Measurements from ENCODE around the gene IL3. TPM values are rescaled to one million over a fixed set of nuclear protein-coding genes. Genes with fewer than 3 reads are reported as not detected.

Gene IL3
- total RNA-seq, 6 experiments from 2014 or later = not detected

DNA sequence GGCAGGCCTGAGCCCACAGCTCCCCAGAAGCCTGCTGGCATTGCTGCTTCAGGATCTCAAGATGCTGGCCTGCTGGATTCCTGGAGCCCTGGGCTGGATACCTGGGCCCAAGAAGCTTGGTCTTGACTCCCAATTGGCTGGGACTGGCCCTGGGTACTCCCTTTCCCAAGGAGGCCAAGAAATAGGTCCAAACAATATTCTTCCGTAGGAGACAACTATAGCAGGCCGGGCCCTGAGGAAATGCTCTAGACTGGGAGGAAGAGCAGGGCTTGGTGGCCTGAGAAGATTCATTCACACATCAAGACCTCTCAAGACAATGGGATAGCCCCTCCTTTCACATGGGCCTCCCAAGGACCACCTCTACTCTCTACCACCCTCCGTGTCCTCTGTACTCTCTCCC lies 21.0 kb downstream of the IL3 start:
- Mint-ChIP-seq H3K27me3 (ENCODE audit: insufficient read depth) (peaks cover 1% of the 10 kb centered on the region), H3K4me3 (no peak overlapping the region), H3K9me3 (no peaks in the 10 kb centered on the region), H3K27ac (no peak overlapping the region), H3K36me3 (ENCODE audit: low read depth) (no peaks in the 10 kb centered on the region), H3K4me1 (ENCODE audit: low read depth) (peaks cover 18% of the 10 kb centered on the region)
- TF ChIP-seq, protein P1, sequence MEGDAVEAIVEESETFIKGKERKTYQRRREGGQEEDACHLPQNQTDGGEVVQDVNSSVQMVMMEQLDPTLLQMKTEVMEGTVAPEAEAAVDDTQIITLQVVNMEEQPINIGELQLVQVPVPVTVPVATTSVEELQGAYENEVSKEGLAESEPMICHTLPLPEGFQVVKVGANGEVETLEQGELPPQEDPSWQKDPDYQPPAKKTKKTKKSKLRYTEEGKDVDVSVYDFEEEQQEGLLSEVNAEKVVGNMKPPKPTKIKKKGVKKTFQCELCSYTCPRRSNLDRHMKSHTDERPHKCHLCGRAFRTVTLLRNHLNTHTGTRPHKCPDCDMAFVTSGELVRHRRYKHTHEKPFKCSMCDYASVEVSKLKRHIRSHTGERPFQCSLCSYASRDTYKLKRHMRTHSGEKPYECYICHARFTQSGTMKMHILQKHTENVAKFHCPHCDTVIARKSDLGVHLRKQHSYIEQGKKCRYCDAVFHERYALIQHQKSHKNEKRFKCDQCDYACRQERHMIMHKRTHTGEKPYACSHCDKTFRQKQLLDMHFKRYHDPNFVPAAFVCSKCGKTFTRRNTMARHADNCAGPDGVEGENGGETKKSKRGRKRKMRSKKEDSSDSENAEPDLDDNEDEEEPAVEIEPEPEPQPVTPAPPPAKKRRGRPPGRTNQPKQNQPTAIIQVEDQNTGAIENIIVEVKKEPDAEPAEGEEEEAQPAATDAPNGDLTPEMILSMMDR (IDR thresholded peaks at IDR 0.05) = no peak
- DNase-seq = no peak

DNA sequence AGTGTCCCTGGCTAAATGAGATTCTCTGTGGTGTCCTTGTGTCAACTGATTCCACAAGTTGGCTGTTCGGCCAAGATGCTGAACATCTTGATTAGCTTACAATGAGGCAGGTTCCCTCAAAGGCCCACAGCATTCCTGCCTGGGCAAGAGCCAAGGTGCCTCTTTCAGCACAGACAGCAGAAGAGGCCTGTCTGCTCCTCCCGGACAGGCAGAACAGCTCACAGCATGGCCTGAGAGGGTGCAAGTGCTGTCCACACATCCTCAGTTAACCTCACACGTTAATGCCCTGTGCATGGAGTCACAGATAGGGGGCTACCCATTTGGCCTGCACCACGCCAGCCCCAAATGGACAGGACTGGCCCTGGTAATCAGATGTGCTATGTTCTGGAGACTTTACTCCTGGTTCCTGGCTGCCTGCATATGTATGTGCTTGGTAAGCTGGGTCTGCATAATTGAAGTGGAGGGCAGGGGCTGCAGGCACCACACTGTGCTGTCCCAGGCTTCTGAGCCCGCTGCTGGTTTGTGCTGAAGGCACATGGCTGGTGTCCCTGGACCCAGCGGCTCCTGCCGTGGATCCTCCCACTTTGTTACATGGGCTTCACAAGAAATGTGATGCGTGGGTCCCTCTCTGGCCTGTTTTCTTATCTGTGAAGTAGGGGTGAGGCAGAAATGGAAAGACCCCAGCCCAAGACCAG lies 22.0 kb downstream of the IL3 start:
- TF ChIP-seq, protein P1 (IDR thresholded peaks at IDR 0.05) = no peak
- no peaks in the 10 kb centered on the region; the same call in none of the 2 replicates for H3K27me3 Mint-ChIP-seq (ENCODE audit: insufficient read depth)
- H3K27ac Mint-ChIP-seq = no peak overlapping the region
- peaks cover 27% of the 10 kb centered on the region for H3K4me1 Mint-ChIP-seq (ENCODE audit: low read depth)
- H3K9me3 Mint-ChIP-seq = no peaks in the 10 kb centered on the region
- H3K36me3 Mint-ChIP-seq (ENCODE audit: low read depth) = no peaks in the 10 kb centered on the region
- H3K4me3 Mint-ChIP-seq = no peak overlapping the region
- no peak for DNase-seq

DNA sequence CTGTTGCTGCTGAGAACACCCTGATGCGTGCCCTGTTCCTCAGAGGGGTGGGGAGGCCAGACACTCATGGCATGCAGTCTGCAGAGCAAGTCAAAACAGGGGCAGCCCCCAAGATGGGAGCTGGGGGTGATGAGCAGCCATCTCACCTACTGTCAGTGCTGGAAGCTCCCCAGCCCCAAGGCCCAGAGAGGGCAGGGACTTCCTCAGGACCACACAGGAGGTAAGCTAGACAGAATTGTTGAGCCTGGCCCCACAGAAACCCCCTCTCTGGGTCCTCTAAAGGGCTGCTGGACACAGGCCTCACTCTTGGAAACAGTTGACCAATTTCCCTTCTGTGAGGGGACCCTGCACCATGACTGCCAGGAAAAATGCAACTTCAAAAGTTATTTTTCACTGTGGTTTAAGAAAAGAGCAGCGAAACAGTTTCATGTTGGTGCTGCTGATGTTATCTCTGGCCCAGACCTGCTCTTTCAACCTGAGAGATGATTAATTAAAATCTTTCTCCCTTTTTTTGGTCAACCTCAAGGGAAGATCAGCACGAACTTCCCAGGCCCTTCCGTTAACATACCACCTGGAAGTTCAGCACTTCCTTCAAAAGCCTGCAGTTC lies 22.7 kb downstream of the IL3 start:
- Mint-ChIP-seq H3K4me1 (ENCODE audit: low read depth) (peaks cover 27% of the 10 kb centered on the region), H3K9me3 (no peaks in the 10 kb centered on the region), H3K27ac (no peak overlapping the region), H3K27me3 (ENCODE audit: insufficient read depth) (no peaks in the 10 kb centered on the region; the same call in none of the 2 replicates), H3K4me3 (no peak overlapping the region), H3K36me3 (ENCODE audit: low read depth) (no peaks in the 10 kb centered on the region)
- TF ChIP-seq, protein P1 (IDR thresholded peaks at IDR 0.05) = no peak
- DNase-seq = no peak

DNA sequence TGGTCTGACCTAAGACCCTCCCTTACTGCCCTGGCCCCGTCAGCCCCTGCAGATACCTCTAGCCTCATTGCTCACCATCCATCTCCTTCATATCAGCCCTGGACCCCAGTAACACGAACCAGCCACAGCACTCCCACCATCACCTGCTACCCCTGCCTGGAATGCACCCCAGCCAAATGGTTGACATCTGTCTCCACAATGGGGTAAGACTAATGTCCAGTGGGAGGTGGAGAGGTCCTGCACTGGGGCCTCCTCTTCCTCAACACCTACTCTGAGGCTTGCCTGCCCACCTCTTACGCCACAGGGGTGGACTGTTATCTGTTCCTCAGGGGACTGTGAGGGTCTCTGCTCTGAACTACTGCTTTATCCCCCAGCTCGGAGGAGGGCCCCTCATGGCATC lies 25.2 kb downstream of the IL3 start:
- Mint-ChIP-seq H3K9me3 (no peaks in the 10 kb centered on the region), H3K27me3 (ENCODE audit: insufficient read depth) (no peaks in the 10 kb centered on the region; the same call in 1 of the 2 replicates), H3K4me1 (ENCODE audit: low read depth) (peaks cover 48% of the 10 kb centered on the region), H3K4me3 (peak overlapping the region; percentile 20; the same call in 1 of the 2 replicates), H3K27ac (peak overlapping the region; percentile 86), H3K36me3 (ENCODE audit: low read depth) (no peaks in the 10 kb centered on the region)
- TF ChIP-seq, protein P1 (IDR thresholded peaks at IDR 0.05) = no peak
- no peak for DNase-seq

DNA sequence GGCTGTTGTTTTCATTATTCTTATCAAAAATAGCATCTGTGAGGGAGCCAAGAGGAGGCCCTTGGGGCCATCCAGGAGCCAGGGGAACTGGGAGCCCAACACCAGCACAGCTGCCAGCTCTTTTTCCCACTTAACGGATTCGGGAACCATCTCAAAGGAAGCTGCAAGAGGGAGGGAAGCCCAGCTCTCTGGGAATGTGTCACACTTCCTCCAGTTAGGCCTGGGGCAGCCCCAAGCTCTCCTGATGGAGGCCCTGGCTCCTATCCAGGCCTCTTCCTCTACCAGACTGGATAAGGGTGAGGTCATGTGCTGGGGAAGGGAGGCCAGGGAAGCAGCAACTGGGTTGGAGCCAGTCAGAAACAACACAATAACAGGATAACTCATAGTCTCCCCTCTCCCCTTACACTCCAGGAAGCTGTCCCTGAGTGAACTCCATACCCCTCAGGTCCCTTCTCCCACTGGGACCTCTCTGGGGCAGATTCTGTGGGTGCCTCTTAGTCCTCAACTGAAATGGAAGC lies 25.9 kb downstream of the IL3 start:
- Mint-ChIP-seq H3K4me3 (peak overlapping the region; percentile 20), H3K36me3 (ENCODE audit: low read depth) (no peaks in the 10 kb centered on the region), H3K27ac (peak overlapping the region; percentile 86), H3K27me3 (ENCODE audit: insufficient read depth) (no peaks in the 10 kb centered on the region; the same call in 1 of the 2 replicates), H3K9me3 (no peaks in the 10 kb centered on the region), H3K4me1 (ENCODE audit: low read depth) (peaks cover 49% of the 10 kb centered on the region)
- TF ChIP-seq, protein P1 (IDR thresholded peaks at IDR 0.05) = no peak
- peak; percentile 93 for DNase-seq

Data from HFFc6 (cell line).